ENCODE data around the gene XAF1.
"Not testable (repeated sequence)": the region's sequence is repeated elsewhere in the genome, so short reads cannot be mapped to it uniquely, and the experiment has no call there.

XAF1 gene

GRCh38 chr17:6755281-6755680 lies 565 bp upstream of the XAF1 start:
- no peak for DNase-seq

- no peak for DNase-seq
Observed at GRCh38 chr17:6756425-6757031, 682 bp downstream of the XAF1 start.

- no peak for DNase-seq
Observed at GRCh38 chr17:6757747-6758146, 1.9 kb downstream of the XAF1 start.

- no peak for DNase-seq
Observed at GRCh38 chr17:6761779-6762178, 5.9 kb downstream of the XAF1 start.

GRCh38 chr17:6768447-6768846 lies 12.6 kb downstream of the XAF1 start:
- DNase-seq: no peak

- no peak for DNase-seq
Observed at GRCh38 chr17:6772016-6772415, 16.2 kb downstream of the XAF1 start.

GRCh38 chr17:6774906-6775305 lies 19.1 kb downstream of the XAF1 start:
- DNase-seq: not testable (repeated sequence)

GRCh38 chr17:6775871-6776405 lies 20.1 kb downstream of the XAF1 start, which contains the start of gene FBXO39:
Gene FBXO39, plus strand, starts transcription at chr17:6776215. Its CDS starts 3,654 bp downstream, at chr17:6779869.
- no peak for DNase-seq

- no peak for DNase-seq
Observed at GRCh38 chr17:6779411-6779810, 23.6 kb downstream of the XAF1 start.

GRCh38 chr17:6780001-6780400 lies 24.2 kb downstream of the XAF1 start:
- no peak for DNase-seq

GRCh38 chr17:6780886-6781285 lies 25.0 kb downstream of the XAF1 start:
- no peak for DNase-seq

GRCh38 chr17:6782244-6782643 lies 26.4 kb downstream of the XAF1 start:
- DNase-seq: no peak

GRCh38 chr17:6786618-6787017 lies 30.8 kb downstream of the XAF1 start:
- no peak for DNase-seq

GRCh38 chr17:6787081-6787693 lies 31.3 kb downstream of the XAF1 start:
- DNase-seq: no peak

- no peak for DNase-seq
Observed at GRCh38 chr17:6789146-6789545, 33.3 kb downstream of the XAF1 start.

GRCh38 chr17:6793748-6794493 lies 38.1 kb downstream of the XAF1 start:
- DNase-seq: no peak

- DNase-seq: no peak
Observed at GRCh38 chr17:6796017-6796886, 40.4 kb downstream of the XAF1 start.

GRCh38 chr17:6796887-6797490 lies 41.1 kb downstream of the XAF1 start:
- DNase-seq: no peak

- DNase-seq: no peak
Observed at GRCh38 chr17:6797718-6798351, 42.0 kb downstream of the XAF1 start.

- no peak for DNase-seq
Observed at GRCh38 chr17:6799738-6800137, 43.9 kb downstream of the XAF1 start.

- DNase-seq: no peak
Observed at GRCh38 chr17:6800422-6801027, 44.7 kb downstream of the XAF1 start.

- DNase-seq: no peak
Observed at GRCh38 chr17:6811510-6811909, 55.7 kb downstream of the XAF1 start.
